Common myeloid progenitor, CD34-positive (primary cell): ENCODE results near the gene HOXB1.
"Not testable (repeated sequence)": the region's sequence is repeated elsewhere in the genome, so short reads cannot be mapped to it uniquely, and the experiment has no call there.

Experiments used
- CTCF ChIA-PET: fragments of 350-600 bp; sonication (Branson Sonifier 250); formaldehyde crosslinking; loops from one replicate; lab custom pipeline; 2021; ENCODE audit warnings: antibody characterized with exemption; lab: Charles Lee
- POLR2A ChIA-PET: fragments of 350-600 bp; sonication (Branson Sonifier 250); formaldehyde crosslinking; loops from one replicate; lab custom pipeline; 2021; ENCODE audit warnings: antibody characterized with exemption; lab: Charles Lee
- DNase-seq, 3 donors: peaks; one replicate each; pipeline versions ENCODE4 v3.0.0 to v3.0.0-alpha.2; 2013
- H3K27ac ChIP-seq, 2 experiments: 1 replicate in 1 of 2; 2 replicates in 1 of 2; pipeline ENCODE4 v1.7.0; 2013; ENCODE audit warnings: inconsistent platforms in 2 of 2, low read length in 2 of 2, mild to moderate bottlenecking in 2 of 2, low read depth in 1 of 2, moderate library complexity in 1 of 2; ENCODE audit not compliant: severe bottlenecking in 2 of 2, insufficient read depth in 1 of 2, poor library complexity in 1 of 2
- H3K27me3 ChIP-seq, 5 experiments: replicated peaks in 2 of 5; 1 replicate in 3 of 5; 2 replicates in 2 of 5; pipeline versions ENCODE4 v1.6.1 to v1.7.0; 2013; ENCODE audit warnings: low read length in 4 of 5, mild to moderate bottlenecking in 2 of 5, moderate library complexity in 2 of 5, inconsistent platforms in 1 of 5; ENCODE audit not compliant: insufficient read depth in 5 of 5, control insufficient read depth in 4 of 5
- H3K36me3 ChIP-seq, 4 experiments: 1 replicate in 2 of 4; 2 replicates in 2 of 4; pipeline versions ENCODE4 v1.6.1 to v1.7.0; 2013; ENCODE audit warnings: low read length in 3 of 4, control low read depth in 1 of 4, mild to moderate bottlenecking in 1 of 4; ENCODE audit not compliant: control insufficient read depth in 4 of 4, insufficient read depth in 4 of 4
- H3K4me1 ChIP-seq, 4 experiments: 1 replicate in 3 of 4; 2 replicates in 1 of 4; pipeline versions ENCODE4 v1.6.1 to v1.7.1; 2013; ENCODE audit warnings: low read length in 3 of 4, mild to moderate bottlenecking in 3 of 4, control low read depth in 1 of 4, inconsistent platforms in 1 of 4, moderate library complexity in 1 of 4; ENCODE audit not compliant: control insufficient read depth in 4 of 4, insufficient read depth in 4 of 4; ENCODE audit errors: control extremely low read depth in 1 of 4
- H3K4me3 ChIP-seq, 7 experiments: 1 replicate in 4 of 7; 2 replicates in 3 of 7; pipeline versions ENCODE4 v1.5.1 to v1.7.0; 2013; ENCODE audit warnings: mild to moderate bottlenecking in 7 of 7, low read length in 6 of 7, moderate library complexity in 6 of 7, inconsistent platforms in 2 of 7, low read depth in 2 of 7, control low read depth in 1 of 7; ENCODE audit not compliant: insufficient read depth in 4 of 7, control insufficient read depth in 1 of 7; ENCODE audit errors: extremely low read depth in 1 of 7
- H3K9me3 ChIP-seq, 5 experiments: 1 replicate in 4 of 5; 2 replicates in 1 of 5; pipeline versions ENCODE4 v1.6.1 to v1.7.1; 2013; ENCODE audit warnings: low read length in 4 of 5, mild to moderate bottlenecking in 2 of 5, inconsistent platforms in 1 of 5, low read depth in 1 of 5, moderate library complexity in 1 of 5; ENCODE audit not compliant: control insufficient read depth in 4 of 5, insufficient read depth in 2 of 5; ENCODE audit errors: control extremely low read depth in 1 of 5
- WGBS: methylation state at CpG from one replicate; pipeline ENCODE4 v1.1.5; 2013; ENCODE audit not compliant: insufficient coverage; 5-methylcytosine and 5-hydroxymethylcytosine counted together

Gene HOXB1

GRCh38 chr17:48513097-48513496 is 17.7 kb downstream of the HOXB1 start:
- WGBS, result 8% methylated on average over 1 of the region's 7 CpGs

GRCh38 chr17:48510761-48511604 is 19.8 kb downstream of the HOXB1 start:
- Histone ChIP-seq H3K36me3 (no peaks in the 10 kb centered on the region), H3K4me1 (peaks cover 0 to 26% (median 17%) of the 10 kb centered on the region in 4 experiments), H3K4me3 (no peak overlapping the region), H3K27ac (no peak overlapping the region), H3K9me3 (no peaks in the 10 kb centered on the region), H3K27me3 (no peaks in the 10 kb centered on the region)
- ChIA-PET POLR2A (no interaction called here), CTCF (interaction anchor here (0.9 to 1.1 kb wide), 3 partner anchors 11 to 23 kb away, joined by 3 read pairs; no protein-coding TSS in a partner anchor)
- WGBS, result 100% methylated on average over 4 of the region's 7 CpGs
- DNase-seq, result no peak

More at GRCh38 chr17:48513097-48513496, 17.7 kb downstream of the HOXB1 start:
- H3K4me1 ChIP-seq, result peaks cover 0 to 21% (median 13%) of the 10 kb centered on the region in 4 experiments
- H3K27me3 ChIP-seq, result no peaks in the 10 kb centered on the region
- CTCF ChIA-PET, result interaction anchor here (1.0 to 1.6 kb wide), 3 partner anchors 9 to 21 kb away, joined by 3 to 6 read pairs (median 5); no protein-coding TSS in a partner anchor
- H3K36me3 ChIP-seq, result no peaks in the 10 kb centered on the region
- peak overlapping the region in 5 of 7 experiments; percentile 15 to 77 (median 55) for H3K4me3 ChIP-seq
- DNase-seq, result peak; percentile 40 to 82 (median 77)
- POLR2A ChIA-PET, result interaction anchor here (0.6 kb wide), 1 partner anchor 9 kb away, joined by 3 read pairs; no protein-coding TSS in a partner anchor
- no peaks in the 10 kb centered on the region for H3K9me3 ChIP-seq
- H3K27ac ChIP-seq, result peak overlapping the region in 1 of 2 experiments; percentile 32

- CTCF ChIA-PET, result interaction anchor here (0.7 to 1.1 kb wide), 3 partner anchors 11 to 36 kb away, joined by 3 read pairs; no protein-coding TSS in a partner anchor
- no peak for DNase-seq
- no peaks in the 10 kb centered on the region for H3K27me3 ChIP-seq
- WGBS, result no CpG with 5 or more reads among the region's 2 CpGs
- H3K27ac ChIP-seq, result no peak overlapping the region
- no peak overlapping the region for H3K4me3 ChIP-seq
- POLR2A ChIA-PET, result no interaction called here
- no peaks in the 10 kb centered on the region for H3K9me3 ChIP-seq
- peaks cover 0 to 32% (median 23%) of the 10 kb centered on the region in 4 experiments for H3K4me1 ChIP-seq
- no peaks in the 10 kb centered on the region for H3K36me3 ChIP-seq
Observed at GRCh38 chr17:48510381-48510760, 20.4 kb downstream of the HOXB1 start.

- DNase-seq, H3K36me3 ChIP-seq, H3K27ac ChIP-seq, H3K4me3 ChIP-seq, POLR2A ChIA-PET, H3K27me3 ChIP-seq, H3K9me3 ChIP-seq: not testable (repeated sequence)
- peaks cover 0 to 32% (median 24%) of the 10 kb centered on the region in 4 experiments for H3K4me1 ChIP-seq
- CTCF ChIA-PET, result interaction anchor here (0.7 kb wide), 1 partner anchor 37 kb away, joined by 3 read pairs; no protein-coding TSS in a partner anchor
- 90% methylated on average over 2 of the region's 7 CpGs for WGBS
Observed at GRCh38 chr17:48509708-48510107, 21.1 kb downstream of the HOXB1 start.

- ChIA-PET POLR2A (interaction anchor here (0.5 to 1.7 kb wide), 2 partner anchors 14 to 31 kb away, joined by 3 read pairs; no protein-coding TSS in a partner anchor), CTCF (interaction anchor here (1.0 to 1.3 kb wide), 6 partner anchors 10 to 87 kb away, joined by 3 to 6 read pairs (median 4); no protein-coding TSS in a partner anchor)
- H3K4me1 ChIP-seq, result peaks cover 0 to 12% (median 11%) of the 10 kb centered on the region in 4 experiments
- no peaks in the 10 kb centered on the region for H3K27me3 ChIP-seq
- no peaks in the 10 kb centered on the region for H3K36me3 ChIP-seq
- H3K27ac ChIP-seq, result no peak overlapping the region
- H3K4me3 ChIP-seq, result no peak overlapping the region
- no peak for DNase-seq
- WGBS, result 94% methylated on average over 5 of the region's 5 CpGs
- no peaks in the 10 kb centered on the region for H3K9me3 ChIP-seq
Observed at GRCh38 chr17:48506246-48506645, 24.6 kb downstream of the HOXB1 start.

GRCh38 chr17:48505788-48506187 is 25.0 kb downstream of the HOXB1 start:
- H3K4me1 ChIP-seq, result peaks cover 0 to 12% (median 11%) of the 10 kb centered on the region in 4 experiments
- WGBS, result no CpG with 5 or more reads among the region's 1 CpG
- no peak overlapping the region for H3K27ac ChIP-seq
- H3K36me3 ChIP-seq, result no peaks in the 10 kb centered on the region
- H3K4me3 ChIP-seq, result no peak overlapping the region
- no peaks in the 10 kb centered on the region for H3K27me3 ChIP-seq
- no peaks in the 10 kb centered on the region for H3K9me3 ChIP-seq
- peak; percentile 87 to 97 (median 96) for DNase-seq
- CTCF ChIA-PET, result interaction anchor here (0.9 to 3.0 kb wide), 9 partner anchors 9 to 159 kb away, joined by 3 to 19 read pairs (median 4); no protein-coding TSS in a partner anchor
- POLR2A ChIA-PET, result interaction anchor here (0.5 to 1.7 kb wide), 2 partner anchors 14 to 30 kb away, joined by 3 read pairs; no protein-coding TSS in a partner anchor
